ENCODE measurements around the gene METTL15. TPM values are rescaled to one million over a fixed set of nuclear protein-coding genes. Genes with fewer than 3 reads are reported as not detected.
"Not testable (repeated sequence)": the region's sequence is repeated elsewhere in the genome, so short reads cannot be mapped to it uniquely, and the experiment has no call there.

Gene METTL15
- total RNA-seq, 1 donor from 2014 or later: 10.5 TPM

DNA sequence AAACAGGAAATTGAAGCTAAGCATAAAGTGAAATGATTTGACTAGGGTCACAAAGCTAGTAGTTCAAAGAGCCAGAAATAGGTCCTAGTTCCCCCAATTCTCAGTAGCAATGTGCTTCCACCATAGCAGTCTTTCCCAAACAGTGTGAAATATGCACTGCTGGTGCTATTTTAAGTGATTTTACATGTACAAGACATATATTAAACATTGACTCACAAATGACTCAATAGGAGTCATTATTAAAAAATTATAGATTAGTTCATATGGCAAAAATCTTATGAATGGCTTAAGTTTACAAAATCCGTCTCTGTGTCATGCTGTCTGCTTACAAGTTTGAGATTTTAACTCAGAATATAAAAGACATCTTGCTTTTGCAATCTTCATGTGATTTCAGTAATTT is 21.6 kb upstream of the METTL15 start:
- no peaks in the 10 kb centered on the region for H3K27me3 ChIP-seq (ENCODE audit: low read depth)
- no peak overlapping the region for H3K4me3 ChIP-seq
- no peak for DNase-seq
- no peak overlapping the region for H3K27ac ChIP-seq (replicated peaks)
- TF ChIP-seq, protein P1, sequence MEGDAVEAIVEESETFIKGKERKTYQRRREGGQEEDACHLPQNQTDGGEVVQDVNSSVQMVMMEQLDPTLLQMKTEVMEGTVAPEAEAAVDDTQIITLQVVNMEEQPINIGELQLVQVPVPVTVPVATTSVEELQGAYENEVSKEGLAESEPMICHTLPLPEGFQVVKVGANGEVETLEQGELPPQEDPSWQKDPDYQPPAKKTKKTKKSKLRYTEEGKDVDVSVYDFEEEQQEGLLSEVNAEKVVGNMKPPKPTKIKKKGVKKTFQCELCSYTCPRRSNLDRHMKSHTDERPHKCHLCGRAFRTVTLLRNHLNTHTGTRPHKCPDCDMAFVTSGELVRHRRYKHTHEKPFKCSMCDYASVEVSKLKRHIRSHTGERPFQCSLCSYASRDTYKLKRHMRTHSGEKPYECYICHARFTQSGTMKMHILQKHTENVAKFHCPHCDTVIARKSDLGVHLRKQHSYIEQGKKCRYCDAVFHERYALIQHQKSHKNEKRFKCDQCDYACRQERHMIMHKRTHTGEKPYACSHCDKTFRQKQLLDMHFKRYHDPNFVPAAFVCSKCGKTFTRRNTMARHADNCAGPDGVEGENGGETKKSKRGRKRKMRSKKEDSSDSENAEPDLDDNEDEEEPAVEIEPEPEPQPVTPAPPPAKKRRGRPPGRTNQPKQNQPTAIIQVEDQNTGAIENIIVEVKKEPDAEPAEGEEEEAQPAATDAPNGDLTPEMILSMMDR (IDR thresholded peaks at IDR 0.05; ENCODE audit: borderline replicate concordance): no peak
- H3K36me3 ChIP-seq: no peaks in the 10 kb centered on the region
- H3K4me1 ChIP-seq: no peaks in the 10 kb centered on the region
- intact Hi-C loops (cut with micrococcal nuclease): no loop called here
- H3K9me3 ChIP-seq (replicated peaks): no peaks in the 10 kb centered on the region

DNA sequence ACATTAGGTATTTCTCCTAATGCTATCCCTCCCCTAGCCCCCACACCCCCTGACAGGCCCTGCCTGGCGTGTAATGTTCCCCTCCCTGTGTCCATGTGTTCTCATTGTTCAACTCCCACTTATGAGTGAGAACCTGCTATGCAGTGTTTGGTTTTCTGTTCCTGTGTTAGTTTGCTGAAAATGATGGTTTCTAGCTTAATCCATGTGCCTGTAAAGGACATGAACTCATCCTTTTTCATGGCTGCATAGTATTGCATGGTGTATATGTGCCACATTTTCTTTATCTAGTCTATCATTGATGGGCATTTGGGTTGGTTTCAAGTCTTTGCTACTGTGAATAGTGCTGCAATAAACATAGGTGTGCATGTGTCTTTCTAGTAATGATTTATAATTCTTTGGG is 21.0 kb upstream of the METTL15 start:
- H3K9me3 ChIP-seq (replicated peaks); intact Hi-C loops (cut with micrococcal nuclease); H3K27ac ChIP-seq (replicated peaks); DNase-seq; H3K4me3 ChIP-seq; H3K4me1 ChIP-seq; H3K27me3 ChIP-seq (ENCODE audit: low read depth); H3K36me3 ChIP-seq: not testable (repeated sequence)

DNA sequence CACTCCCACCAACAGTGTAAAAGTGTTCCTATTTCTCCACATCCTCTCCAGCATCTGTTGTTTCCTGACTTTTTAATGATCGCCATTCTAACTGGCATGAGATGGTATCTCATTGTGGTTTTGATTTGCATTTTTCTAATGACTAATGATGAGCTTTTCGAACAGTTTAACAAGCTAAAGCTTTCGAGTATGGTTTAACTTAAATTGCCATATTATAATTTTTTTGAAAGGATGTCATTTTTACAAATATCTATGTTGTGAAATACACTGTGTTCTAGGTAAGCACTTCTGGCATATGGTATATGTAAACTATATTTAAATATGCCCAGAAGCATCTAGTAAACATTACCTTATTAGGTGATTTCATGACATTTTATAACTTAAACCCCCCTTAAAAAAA is 20.5 kb upstream of the METTL15 start:
- H3K27me3 ChIP-seq (ENCODE audit: low read depth); DNase-seq; H3K27ac ChIP-seq (replicated peaks); intact Hi-C loops (cut with micrococcal nuclease); H3K9me3 ChIP-seq (replicated peaks); H3K4me1 ChIP-seq; H3K36me3 ChIP-seq; H3K4me3 ChIP-seq: not testable (repeated sequence)

DNA sequence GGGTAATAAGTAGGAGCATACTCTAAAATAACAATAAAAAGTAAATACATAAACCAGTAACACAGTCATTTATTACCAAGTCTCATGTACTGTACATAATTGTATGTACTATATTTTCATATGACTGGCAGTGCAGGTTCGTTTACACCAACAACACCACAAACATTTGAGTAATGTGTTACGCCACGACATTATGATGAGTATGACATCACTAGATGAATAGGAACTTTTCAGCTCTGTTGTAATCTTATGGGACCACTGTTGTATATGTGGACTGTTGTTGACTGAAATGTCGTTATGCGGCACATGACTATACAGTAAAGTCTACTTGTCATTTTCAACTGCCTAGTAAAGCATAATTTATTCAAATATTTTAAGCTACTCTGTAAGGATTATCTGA is 18.8 kb upstream of the METTL15 start:
- no peaks in the 10 kb centered on the region for H3K4me1 ChIP-seq
- H3K36me3 ChIP-seq: no peaks in the 10 kb centered on the region
- TF ChIP-seq, protein P1 (IDR thresholded peaks at IDR 0.05; ENCODE audit: borderline replicate concordance): no peak
- intact Hi-C loops (cut with micrococcal nuclease): no loop called here
- no peak overlapping the region for H3K27ac ChIP-seq (replicated peaks)
- no peak for DNase-seq
- H3K9me3 ChIP-seq (replicated peaks): no peaks in the 10 kb centered on the region
- H3K27me3 ChIP-seq (ENCODE audit: low read depth): no peaks in the 10 kb centered on the region
- H3K4me3 ChIP-seq: no peak overlapping the region

DNA sequence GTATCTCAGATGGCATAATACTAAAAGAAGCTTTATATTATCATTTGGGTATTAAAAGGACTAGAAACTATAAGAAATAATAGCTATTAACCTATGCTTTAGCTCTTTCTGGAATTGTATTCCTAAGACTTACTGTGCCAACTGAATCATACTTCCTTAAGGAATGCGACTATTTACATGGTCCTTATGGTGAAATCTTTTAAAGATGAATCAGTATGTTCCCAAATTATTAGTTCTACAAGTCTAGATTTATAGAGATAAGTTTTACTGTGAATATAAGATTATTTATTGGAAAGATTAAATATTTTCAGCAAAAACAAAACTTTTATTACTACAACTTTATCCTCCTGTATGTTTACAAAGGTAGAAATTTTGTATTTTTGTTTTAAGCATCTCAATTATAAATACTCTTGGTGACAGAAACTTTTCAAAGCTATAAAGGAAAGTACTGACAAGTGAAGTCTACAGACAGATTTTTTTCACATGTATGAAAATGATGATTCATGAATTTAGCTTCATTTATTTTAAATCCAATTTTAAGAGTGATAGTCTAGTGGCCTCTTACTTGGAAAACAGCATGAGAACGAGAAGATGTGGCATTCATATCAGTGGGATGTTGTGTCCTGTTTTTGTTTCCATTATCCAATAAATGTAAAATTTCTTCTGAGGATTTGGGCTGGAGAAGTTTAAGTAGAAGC is 18.0 kb upstream of the METTL15 start:
- no peaks in the 10 kb centered on the region for H3K9me3 ChIP-seq (replicated peaks)

DNA sequence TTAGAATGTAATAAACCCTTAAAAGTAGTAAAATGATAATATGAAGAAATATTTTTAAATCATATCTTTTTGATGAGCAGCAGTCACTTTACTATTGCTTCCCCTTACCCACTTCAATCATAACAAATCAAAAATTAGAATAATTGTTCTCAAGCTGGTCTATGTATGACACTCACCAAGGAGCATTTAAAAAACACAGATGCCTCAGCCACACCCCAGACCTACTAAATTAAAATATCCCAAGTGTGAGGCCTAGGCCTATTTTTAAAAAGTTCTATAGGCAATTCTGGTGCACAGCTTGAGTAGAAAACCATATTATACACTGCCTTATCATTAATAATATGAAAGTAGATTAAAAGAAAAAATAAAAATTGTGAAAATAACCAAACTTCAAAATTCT is 15.4 kb upstream of the METTL15 start:
- no peaks in the 10 kb centered on the region for H3K27me3 ChIP-seq (ENCODE audit: low read depth)
- DNase-seq: no peak
- H3K9me3 ChIP-seq (replicated peaks): no peaks in the 10 kb centered on the region
- no peak overlapping the region for H3K4me3 ChIP-seq
- no peaks in the 10 kb centered on the region for H3K36me3 ChIP-seq
- H3K27ac ChIP-seq (replicated peaks): no peak overlapping the region
- TF ChIP-seq, protein P1 (IDR thresholded peaks at IDR 0.05; ENCODE audit: borderline replicate concordance): no peak
- no peaks in the 10 kb centered on the region for H3K4me1 ChIP-seq
- intact Hi-C loops (cut with micrococcal nuclease): no loop called here

More for the DNA sequence above, 18.0 kb upstream of the METTL15 start:
- Histone ChIP-seq H3K27ac (replicated peaks) (no peak overlapping the region), H3K36me3 (no peaks in the 10 kb centered on the region), H3K27me3 (ENCODE audit: low read depth) (no peaks in the 10 kb centered on the region), H3K4me1 (no peaks in the 10 kb centered on the region), H3K4me3 (no peak overlapping the region)
- intact Hi-C loops (cut with micrococcal nuclease): no loop called here
- DNase-seq: no peak
- TF ChIP-seq, protein P1 (IDR thresholded peaks at IDR 0.05; ENCODE audit: borderline replicate concordance): no peak

All from left ventricle myocardium inferior (tissue), 1 donor.